Right atrium auricular region (tissue), 2 donors: ENCODE data around the gene CD200. TPM values are rescaled to one million over a fixed set of nuclear protein-coding genes. Genes with fewer than 3 reads are reported as not detected.

Source experiments
- DNase-seq: peaks from one replicate; pipeline ENCODE4 v3.0.0-alpha.2; 2019; ENCODE audit warnings: low spot score
- H3K27ac ChIP-seq, 2 donors: fragments of 200-600 bp; sonication (generic); 1 replicate in 1 of 2; 2 replicates in 1 of 2; pipeline ENCODE4 v1.5.1; 2016 to 2019
- H3K27me3 ChIP-seq, 2 donors: fragments of 200-600 bp; sonication (generic); one replicate each; pipeline versions ENCODE4 v1.5.1 to v1.6.0; 2017 to 2019
- H3K36me3 ChIP-seq: fragments of 200-600 bp; sonication (generic); one replicate; pipeline ENCODE4 v1.5.1; 2016
- H3K4me1 ChIP-seq, 2 donors: fragments of 200-600 bp; sonication (generic); one replicate each; pipeline versions ENCODE4 v1.5.1 to v1.6.0; 2017 to 2019
- H3K4me3 ChIP-seq, 2 donors: fragments of 200-600 bp; sonication (generic); 1 replicate in 1 of 2; 2 replicates in 1 of 2; pipeline ENCODE4 v1.5.1; 2017 to 2019; ENCODE audit warnings: mild to moderate bottlenecking in 1 of 2, moderate library complexity in 1 of 2
- H3K9me3 ChIP-seq, 2 donors: fragments of 200-600 bp; sonication (generic); one replicate each; pipeline ENCODE4 v1.5.1; 2019
- total RNA-seq, 2 donors: library from RNA; depleted of rRNA; stranded (reverse); fragments of >200 nt; gene quantifications; one replicate each; pipeline ENCODE4 v1.1.0, GENCODE V29; 2016
- TF ChIP-seq, protein P1 (sequence below), 2 donors: fragments of 200-600 bp; sonication (generic); IDR thresholded peaks; one replicate each; pipeline ENCODE4 v1.5.1; 2019; ENCODE audit warnings: antibody characterized with exemption in 2 of 2

Gene CD200
- total RNA-seq, 2 donors from 2014 or later, result 5.7 to 12.1 TPM

DNA sequence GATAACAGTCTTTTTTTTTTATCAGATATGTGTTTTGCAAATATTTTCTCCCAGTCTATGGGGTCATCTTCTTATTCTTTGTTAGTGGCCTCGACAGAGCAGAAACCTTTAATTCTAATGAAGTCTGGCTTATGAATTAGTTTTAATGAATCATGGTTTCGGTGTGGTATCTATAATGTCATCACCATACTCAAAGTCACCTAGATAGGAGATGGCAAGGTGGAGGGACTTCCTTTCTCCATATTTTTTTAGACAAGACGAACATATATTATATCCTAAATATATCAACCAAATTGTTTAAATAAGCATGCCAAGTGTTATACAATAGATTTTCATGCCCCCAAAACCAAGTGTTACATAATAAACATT, 60.4 kb downstream of the CD200 start:
- TF ChIP-seq, protein P1, sequence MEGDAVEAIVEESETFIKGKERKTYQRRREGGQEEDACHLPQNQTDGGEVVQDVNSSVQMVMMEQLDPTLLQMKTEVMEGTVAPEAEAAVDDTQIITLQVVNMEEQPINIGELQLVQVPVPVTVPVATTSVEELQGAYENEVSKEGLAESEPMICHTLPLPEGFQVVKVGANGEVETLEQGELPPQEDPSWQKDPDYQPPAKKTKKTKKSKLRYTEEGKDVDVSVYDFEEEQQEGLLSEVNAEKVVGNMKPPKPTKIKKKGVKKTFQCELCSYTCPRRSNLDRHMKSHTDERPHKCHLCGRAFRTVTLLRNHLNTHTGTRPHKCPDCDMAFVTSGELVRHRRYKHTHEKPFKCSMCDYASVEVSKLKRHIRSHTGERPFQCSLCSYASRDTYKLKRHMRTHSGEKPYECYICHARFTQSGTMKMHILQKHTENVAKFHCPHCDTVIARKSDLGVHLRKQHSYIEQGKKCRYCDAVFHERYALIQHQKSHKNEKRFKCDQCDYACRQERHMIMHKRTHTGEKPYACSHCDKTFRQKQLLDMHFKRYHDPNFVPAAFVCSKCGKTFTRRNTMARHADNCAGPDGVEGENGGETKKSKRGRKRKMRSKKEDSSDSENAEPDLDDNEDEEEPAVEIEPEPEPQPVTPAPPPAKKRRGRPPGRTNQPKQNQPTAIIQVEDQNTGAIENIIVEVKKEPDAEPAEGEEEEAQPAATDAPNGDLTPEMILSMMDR (IDR thresholded peaks at IDR 0.05), result no peak
- DNase-seq, result no peak
- H3K4me1 ChIP-seq, result peaks cover 0 to 12% of the 10 kb centered on the region in 2 donors
- no peak overlapping the region for H3K4me3 ChIP-seq
- peaks cover 0 to 4% of the 10 kb centered on the region in 2 donors for H3K9me3 ChIP-seq
- H3K27me3 ChIP-seq, result no peaks in the 10 kb centered on the region
- no peaks in the 10 kb centered on the region for H3K36me3 ChIP-seq
- no peak overlapping the region for H3K27ac ChIP-seq

DNA sequence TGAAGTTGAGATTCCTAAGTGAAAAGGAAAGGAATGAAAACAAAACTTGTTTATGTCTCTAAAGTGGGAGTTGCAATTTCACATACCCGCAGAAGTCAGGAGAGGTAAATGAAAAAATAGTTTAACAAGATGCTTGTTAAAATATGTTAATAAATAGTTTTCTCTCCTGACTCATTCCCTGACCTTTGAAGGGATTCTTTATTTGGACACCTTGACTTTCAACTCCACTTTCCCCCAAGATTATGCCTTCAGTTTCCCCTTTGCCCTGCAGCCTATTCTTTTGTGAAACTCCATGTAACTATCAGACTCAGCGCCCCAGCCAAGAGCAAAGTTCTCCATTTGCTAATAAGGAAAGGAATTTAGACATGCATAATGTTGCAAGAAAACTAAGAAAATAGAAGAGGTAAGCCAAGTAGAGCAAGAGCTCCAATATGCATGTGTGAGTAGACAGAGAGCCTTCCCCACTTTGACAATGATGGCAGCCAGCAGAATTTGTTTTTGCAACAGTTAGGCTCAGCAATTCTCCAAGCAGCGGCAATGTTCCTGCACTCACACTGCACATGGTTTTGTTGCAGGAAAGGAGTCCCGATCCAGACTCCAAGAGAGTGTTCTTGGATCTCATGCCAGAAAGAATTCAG, 61.2 kb downstream of the CD200 start:
- peaks cover 0 to 4% of the 10 kb centered on the region in 2 donors for H3K9me3 ChIP-seq
- TF ChIP-seq, protein P1 (IDR thresholded peaks at IDR 0.05), result no peak
- no peaks in the 10 kb centered on the region for H3K36me3 ChIP-seq
- DNase-seq, result no peak
- no peaks in the 10 kb centered on the region for H3K27me3 ChIP-seq
- no peak overlapping the region for H3K27ac ChIP-seq
- no peak overlapping the region for H3K4me3 ChIP-seq
- peaks cover 0 to 12% of the 10 kb centered on the region in 2 donors for H3K4me1 ChIP-seq

DNA sequence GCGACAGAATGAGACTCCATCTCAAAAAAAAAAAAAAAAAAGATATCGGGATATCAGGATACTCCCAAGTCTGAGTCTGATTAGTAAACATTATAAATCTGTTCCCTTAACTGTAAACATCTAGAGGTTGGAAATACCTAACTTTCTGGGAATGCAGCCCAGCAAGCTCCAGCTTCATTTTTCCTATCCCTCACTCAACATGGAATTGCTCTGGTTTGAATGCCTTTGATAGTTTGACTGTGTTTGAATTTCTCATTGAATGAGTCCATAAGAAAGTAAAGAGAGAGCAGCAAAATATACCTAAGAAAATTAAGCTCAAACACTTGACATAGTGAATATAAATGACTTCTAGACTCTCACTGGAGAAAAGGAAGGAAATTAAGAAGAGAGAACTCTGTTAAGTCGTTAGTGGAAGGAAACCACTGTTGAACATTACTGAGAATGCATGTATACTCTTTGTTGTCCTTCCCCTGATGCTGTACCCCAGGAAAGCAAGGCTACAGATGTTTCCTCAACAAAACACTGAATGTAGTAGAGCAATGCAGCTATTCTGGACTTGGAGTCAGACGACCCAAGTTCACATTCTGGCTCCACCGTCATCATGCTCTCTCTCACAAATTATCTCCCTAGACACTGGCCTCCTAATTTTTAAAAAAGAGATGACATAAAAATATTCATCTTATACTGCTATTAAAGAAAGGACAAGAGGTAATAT, 62.4 kb downstream of the CD200 start:
- Histone ChIP-seq H3K4me1 (peaks cover 0 to 12% of the 10 kb centered on the region in 2 donors), H3K9me3 (peaks cover 0 to 4% of the 10 kb centered on the region in 2 donors), H3K36me3 (no peaks in the 10 kb centered on the region), H3K27me3 (no peaks in the 10 kb centered on the region), H3K4me3 (no peak overlapping the region), H3K27ac (no peak overlapping the region)
- TF ChIP-seq, protein P1 (IDR thresholded peaks at IDR 0.05), result no peak
- DNase-seq, result no peak

DNA sequence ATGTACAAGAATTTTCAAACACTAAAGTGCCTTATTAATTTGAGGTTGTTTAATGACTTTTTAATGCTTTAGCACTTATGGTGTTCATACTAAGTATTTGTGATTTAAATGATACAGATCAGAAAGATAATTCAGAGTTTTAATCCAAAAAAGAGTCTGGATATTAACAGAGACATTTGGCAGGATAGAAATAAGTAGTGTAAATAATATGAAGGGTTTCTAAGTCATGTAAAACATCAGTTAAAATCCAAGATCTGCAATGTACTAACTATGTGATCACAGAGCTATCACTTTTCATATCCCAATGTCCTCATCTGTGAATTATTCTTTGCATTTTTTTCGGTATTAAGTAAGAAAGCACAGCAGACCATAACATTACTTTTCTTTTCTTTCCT, 62.9 kb downstream of the CD200 start:
- Histone ChIP-seq H3K36me3 (no peaks in the 10 kb centered on the region), H3K27ac (no peak overlapping the region), H3K4me3 (no peak overlapping the region), H3K27me3 (no peaks in the 10 kb centered on the region), H3K9me3 (peaks cover 0 to 4% of the 10 kb centered on the region in 2 donors), H3K4me1 (peaks cover 0 to 8% of the 10 kb centered on the region in 2 donors)
- DNase-seq, result no peak
- TF ChIP-seq, protein P1 (IDR thresholded peaks at IDR 0.05), result no peak

DNA sequence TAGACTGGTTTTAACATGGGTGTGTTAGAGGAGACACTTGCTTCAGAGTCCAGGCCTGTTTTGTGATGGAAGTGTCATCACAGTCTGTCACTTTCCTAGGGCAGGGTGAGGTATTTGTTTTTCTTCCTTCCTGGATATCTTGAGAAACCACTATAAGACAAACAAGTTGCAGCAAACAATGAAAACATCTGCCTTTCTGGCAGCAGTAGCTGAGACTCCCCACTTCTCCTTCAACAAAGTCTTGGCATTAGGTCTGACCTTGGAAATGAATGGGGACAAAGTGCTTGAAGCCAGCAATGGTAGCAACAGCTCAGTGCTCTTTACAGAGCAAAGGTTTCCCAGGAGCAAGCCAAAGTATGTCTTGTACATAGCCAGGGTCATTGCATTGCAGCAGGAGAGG, 64.6 kb downstream of the CD200 start:
- TF ChIP-seq, protein P1 (IDR thresholded peaks at IDR 0.05), result no peak
- Histone ChIP-seq H3K36me3 (no peaks in the 10 kb centered on the region), H3K9me3 (peaks cover 0 to 2% of the 10 kb centered on the region in 2 donors), H3K27me3 (no peaks in the 10 kb centered on the region), H3K27ac (no peak overlapping the region), H3K4me1 (no peaks in the 10 kb centered on the region), H3K4me3 (no peak overlapping the region)
- no peak for DNase-seq
